Right atrium auricular region (tissue), 2 donors: ENCODE data around the gene SNAP91. TPM values are rescaled to one million over a fixed set of nuclear protein-coding genes. Genes with fewer than 3 reads are reported as not detected.

Experiments
- DNase-seq: peaks from one replicate; pipeline ENCODE4 v3.0.0-alpha.2; 2019; ENCODE audit warnings: low spot score
- H3K27ac ChIP-seq, 2 donors: fragments of 200-600 bp; sonication (generic); 1 replicate in 1 of 2; 2 replicates in 1 of 2; pipeline ENCODE4 v1.5.1; 2016 to 2019
- H3K27me3 ChIP-seq, 2 donors: fragments of 200-600 bp; sonication (generic); one replicate each; pipeline versions ENCODE4 v1.5.1 to v1.6.0; 2017 to 2019
- H3K36me3 ChIP-seq: fragments of 200-600 bp; sonication (generic); one replicate; pipeline ENCODE4 v1.5.1; 2016
- H3K4me1 ChIP-seq, 2 donors: fragments of 200-600 bp; sonication (generic); one replicate each; pipeline versions ENCODE4 v1.5.1 to v1.6.0; 2017 to 2019
- H3K4me3 ChIP-seq, 2 donors: fragments of 200-600 bp; sonication (generic); 1 replicate in 1 of 2; 2 replicates in 1 of 2; pipeline ENCODE4 v1.5.1; 2017 to 2019; ENCODE audit warnings: mild to moderate bottlenecking in 1 of 2, moderate library complexity in 1 of 2
- H3K9me3 ChIP-seq, 2 donors: fragments of 200-600 bp; sonication (generic); one replicate each; pipeline ENCODE4 v1.5.1; 2019
- CTCF ChIP-seq, 2 donors: fragments of 200-600 bp; sonication (generic); IDR thresholded peaks; one replicate each; pipeline ENCODE4 v1.5.1; 2019; ENCODE audit warnings: antibody characterized with exemption in 2 of 2
- total RNA-seq, 2 donors: library from RNA; depleted of rRNA; stranded (reverse); fragments of >200 nt; gene quantifications; one replicate each; pipeline ENCODE4 v1.1.0, GENCODE V29; 2016

Gene SNAP91
- total RNA-seq, 2 donors from 2014 or later = 0.20 to 0.26 TPM

- no peaks in the 10 kb centered on the region for H3K36me3 ChIP-seq
- no peaks in the 10 kb centered on the region for H3K27me3 ChIP-seq
- no peak for TF ChIP-seq CTCF (IDR thresholded peaks at IDR 0.05)
- no peak overlapping the region for H3K4me3 ChIP-seq
- no peaks in the 10 kb centered on the region for H3K4me1 ChIP-seq
- no peak for DNase-seq
- no peak overlapping the region for H3K27ac ChIP-seq
- H3K9me3 ChIP-seq = no peaks in the 10 kb centered on the region
Observed at GRCh38 chr6:83601119-83601518, 107.8 kb downstream of the SNAP91 start.

GRCh38 chr6:83600459-83600858 is 108.4 kb downstream of the SNAP91 start:
- Histone ChIP-seq H3K4me3 (no peak overlapping the region), H3K9me3 (no peaks in the 10 kb centered on the region), H3K27ac (no peak overlapping the region), H3K27me3 (no peaks in the 10 kb centered on the region), H3K4me1 (no peaks in the 10 kb centered on the region), H3K36me3 (no peaks in the 10 kb centered on the region)
- TF ChIP-seq CTCF (IDR thresholded peaks at IDR 0.05) = no peak
- no peak for DNase-seq

GRCh38 chr6:83597511-83597910 is 111.4 kb downstream of the SNAP91 start:
- H3K36me3 ChIP-seq = no peaks in the 10 kb centered on the region
- no peak for DNase-seq
- no peak overlapping the region for H3K4me3 ChIP-seq
- H3K4me1 ChIP-seq = no peaks in the 10 kb centered on the region
- no peak for TF ChIP-seq CTCF (IDR thresholded peaks at IDR 0.05)
- no peaks in the 10 kb centered on the region for H3K9me3 ChIP-seq
- no peaks in the 10 kb centered on the region for H3K27me3 ChIP-seq
- H3K27ac ChIP-seq = no peak overlapping the region

- Histone ChIP-seq H3K4me1 (no peaks in the 10 kb centered on the region), H3K9me3 (no peaks in the 10 kb centered on the region), H3K4me3 (no peak overlapping the region), H3K27me3 (no peaks in the 10 kb centered on the region), H3K27ac (no peak overlapping the region), H3K36me3 (no peaks in the 10 kb centered on the region)
- DNase-seq = no peak
- TF ChIP-seq CTCF (IDR thresholded peaks at IDR 0.05) = no peak
Observed at GRCh38 chr6:83597051-83597450, 111.8 kb downstream of the SNAP91 start.

GRCh38 chr6:83594941-83595340 is 114.0 kb downstream of the SNAP91 start:
- no peaks in the 10 kb centered on the region for H3K27me3 ChIP-seq
- no peak overlapping the region for H3K4me3 ChIP-seq
- no peak for TF ChIP-seq CTCF (IDR thresholded peaks at IDR 0.05)
- no peaks in the 10 kb centered on the region for H3K9me3 ChIP-seq
- no peak overlapping the region for H3K27ac ChIP-seq
- DNase-seq = no peak
- H3K36me3 ChIP-seq = no peaks in the 10 kb centered on the region
- no peaks in the 10 kb centered on the region for H3K4me1 ChIP-seq

- no peak for DNase-seq
- Histone ChIP-seq H3K4me3 (no peak overlapping the region), H3K27ac (no peak overlapping the region), H3K4me1 (no peaks in the 10 kb centered on the region), H3K27me3 (no peaks in the 10 kb centered on the region), H3K9me3 (no peaks in the 10 kb centered on the region), H3K36me3 (no peaks in the 10 kb centered on the region)
- no peak for TF ChIP-seq CTCF (IDR thresholded peaks at IDR 0.05)
Observed at GRCh38 chr6:83593395-83593785, 115.5 kb downstream of the SNAP91 start.
